Loucy (cell line): Measurements from ENCODE around the gene CARD9.

Experiments used
- CTCF ChIP-seq: fragments of 200-600 bp; sonication (generic); conservative IDR thresholded peaks from 2 replicates; pipeline ENCODE4 v1.5.1; 2014; ENCODE audit warnings: mild to moderate bottlenecking, antibody characterized with exemption, low read length
- EZH2phosphoT487 ChIP-seq: fragments of 200-600 bp; IDR thresholded peaks from 2 replicates; pipeline ENCODE4 v1.6.1; 2018; ENCODE audit warnings: antibody characterized with exemption, mild to moderate bottlenecking, moderate library complexity, borderline replicate concordance

- TF ChIP-seq CTCF: no peak
- TF ChIP-seq EZH2phosphoT487: no peak
Measured at GRCh38 chr9:136343884-136344269, 29.6 kb downstream of the CARD9 start.
